Measurements from ENCODE around the gene CDHR2.

CDHR2 gene

GRCh38 chr5:176527246-176528222 lies 21.6 kb upstream of the CDHR2 start:
- DNase-seq (ENCODE audit: extremely low read depth in 1 of 2, low read depth in 1 of 2), result no peak

GRCh38 chr5:176528301-176528700 lies 20.8 kb upstream of the CDHR2 start:
- DNase-seq (ENCODE audit: extremely low read depth in 1 of 2, low read depth in 1 of 2), result no peak

- DNase-seq (ENCODE audit: extremely low read depth in 1 of 2, low read depth in 1 of 2), result no peak
Observed at GRCh38 chr5:176528761-176529115, 20.4 kb upstream of the CDHR2 start.

- DNase-seq (ENCODE audit: extremely low read depth in 1 of 2, low read depth in 1 of 2), result no peak
Observed at GRCh38 chr5:176529116-176529740, 19.9 kb upstream of the CDHR2 start.

- no peak for DNase-seq (ENCODE audit: extremely low read depth in 1 of 2, low read depth in 1 of 2)
Observed at GRCh38 chr5:176529741-176530141, 19.4 kb upstream of the CDHR2 start.

GRCh38 chr5:176530393-176530982 lies 18.7 kb upstream of the CDHR2 start:
- no peak for DNase-seq (ENCODE audit: extremely low read depth in 1 of 2, low read depth in 1 of 2)

GRCh38 chr5:176530983-176531901 lies 17.9 kb upstream of the CDHR2 start:
- no peak for DNase-seq (ENCODE audit: extremely low read depth in 1 of 2, low read depth in 1 of 2)

- no peak for DNase-seq (ENCODE audit: extremely low read depth in 1 of 2, low read depth in 1 of 2)
Observed at GRCh38 chr5:176531902-176532493, 17.1 kb upstream of the CDHR2 start.

GRCh38 chr5:176532795-176533194 lies 16.3 kb upstream of the CDHR2 start:
- DNase-seq (ENCODE audit: extremely low read depth in 1 of 2, low read depth in 1 of 2), result no peak

- DNase-seq (ENCODE audit: extremely low read depth in 1 of 2, low read depth in 1 of 2), result no peak
Observed at GRCh38 chr5:176533390-176533789, 15.8 kb upstream of the CDHR2 start.

GRCh38 chr5:176533894-176534611 lies 15.1 kb upstream of the CDHR2 start:
- DNase-seq (ENCODE audit: extremely low read depth in 1 of 2, low read depth in 1 of 2), result no peak

GRCh38 chr5:176534640-176535039 lies 14.5 kb upstream of the CDHR2 start:
- DNase-seq (ENCODE audit: extremely low read depth in 1 of 2, low read depth in 1 of 2), result no peak

GRCh38 chr5:176535101-176535663 lies 14.0 kb upstream of the CDHR2 start:
- no peak for DNase-seq (ENCODE audit: extremely low read depth in 1 of 2, low read depth in 1 of 2)

GRCh38 chr5:176535664-176536131 lies 13.4 kb upstream of the CDHR2 start:
- DNase-seq (ENCODE audit: extremely low read depth in 1 of 2, low read depth in 1 of 2), result no peak

- DNase-seq (ENCODE audit: extremely low read depth in 1 of 2, low read depth in 1 of 2), result peak in 1 of 2 donors; percentile 80
Observed at GRCh38 chr5:176536132-176536901, 12.8 kb upstream of the CDHR2 start.

- peak; percentile 97 to 98 for DNase-seq (ENCODE audit: extremely low read depth in 1 of 2, low read depth in 1 of 2)
Observed at GRCh38 chr5:176536902-176537553, 12.1 kb upstream of the CDHR2 start, which contains the start of gene RNF44. Gene RNF44, minus strand, starts transcription at chr5:176537402. Its CDS starts 4,930 bp downstream, at chr5:176532472.

GRCh38 chr5:176537554-176538229 lies 11.4 kb upstream of the CDHR2 start:
- peak; percentile 88 to 98 for DNase-seq (ENCODE audit: extremely low read depth in 1 of 2, low read depth in 1 of 2)
